ENCODE measurements around the gene PIK3R2.

The PIK3R2 gene

DNA sequence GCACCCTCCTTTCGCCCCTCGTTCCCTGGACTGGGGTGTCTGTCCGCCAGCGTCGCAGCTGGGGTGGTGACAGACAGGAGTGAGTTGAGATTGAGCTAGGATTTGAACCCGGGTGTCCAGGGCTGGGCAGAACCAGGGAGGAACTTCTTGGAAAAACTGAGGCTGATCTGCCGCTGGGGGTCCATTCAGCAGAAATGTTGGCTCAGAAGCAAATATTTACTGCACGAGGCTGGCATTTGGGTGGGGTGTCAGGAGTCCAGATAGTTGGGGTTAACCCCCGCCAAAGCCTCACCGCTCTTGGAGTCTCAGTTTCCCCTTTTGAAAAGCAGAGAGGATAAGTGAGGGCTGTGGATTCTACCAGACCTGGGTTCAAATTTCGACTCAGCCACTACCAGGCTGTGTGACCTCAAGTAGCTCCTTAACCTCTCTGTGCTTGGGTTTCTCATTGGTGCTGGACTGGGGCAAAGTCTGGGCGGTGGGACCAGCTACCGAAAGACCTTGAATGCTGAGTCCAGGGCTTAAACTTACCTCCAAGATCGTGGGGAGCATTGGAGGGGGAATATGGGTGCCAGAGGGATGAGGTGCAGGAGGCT is 34.4 kb upstream of the PIK3R2 start:
- TF ChIP-seq, protein P1, sequence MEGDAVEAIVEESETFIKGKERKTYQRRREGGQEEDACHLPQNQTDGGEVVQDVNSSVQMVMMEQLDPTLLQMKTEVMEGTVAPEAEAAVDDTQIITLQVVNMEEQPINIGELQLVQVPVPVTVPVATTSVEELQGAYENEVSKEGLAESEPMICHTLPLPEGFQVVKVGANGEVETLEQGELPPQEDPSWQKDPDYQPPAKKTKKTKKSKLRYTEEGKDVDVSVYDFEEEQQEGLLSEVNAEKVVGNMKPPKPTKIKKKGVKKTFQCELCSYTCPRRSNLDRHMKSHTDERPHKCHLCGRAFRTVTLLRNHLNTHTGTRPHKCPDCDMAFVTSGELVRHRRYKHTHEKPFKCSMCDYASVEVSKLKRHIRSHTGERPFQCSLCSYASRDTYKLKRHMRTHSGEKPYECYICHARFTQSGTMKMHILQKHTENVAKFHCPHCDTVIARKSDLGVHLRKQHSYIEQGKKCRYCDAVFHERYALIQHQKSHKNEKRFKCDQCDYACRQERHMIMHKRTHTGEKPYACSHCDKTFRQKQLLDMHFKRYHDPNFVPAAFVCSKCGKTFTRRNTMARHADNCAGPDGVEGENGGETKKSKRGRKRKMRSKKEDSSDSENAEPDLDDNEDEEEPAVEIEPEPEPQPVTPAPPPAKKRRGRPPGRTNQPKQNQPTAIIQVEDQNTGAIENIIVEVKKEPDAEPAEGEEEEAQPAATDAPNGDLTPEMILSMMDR (conservative IDR thresholded peaks at IDR 0.05; ENCODE audit: low read depth, low read length) = no peak
- no peak for DNase-seq (ENCODE audit: low read depth)
- H3K4me3 ChIP-seq (ENCODE audit: low read depth, low read length) = peak overlapping the region; percentile 68

DNA sequence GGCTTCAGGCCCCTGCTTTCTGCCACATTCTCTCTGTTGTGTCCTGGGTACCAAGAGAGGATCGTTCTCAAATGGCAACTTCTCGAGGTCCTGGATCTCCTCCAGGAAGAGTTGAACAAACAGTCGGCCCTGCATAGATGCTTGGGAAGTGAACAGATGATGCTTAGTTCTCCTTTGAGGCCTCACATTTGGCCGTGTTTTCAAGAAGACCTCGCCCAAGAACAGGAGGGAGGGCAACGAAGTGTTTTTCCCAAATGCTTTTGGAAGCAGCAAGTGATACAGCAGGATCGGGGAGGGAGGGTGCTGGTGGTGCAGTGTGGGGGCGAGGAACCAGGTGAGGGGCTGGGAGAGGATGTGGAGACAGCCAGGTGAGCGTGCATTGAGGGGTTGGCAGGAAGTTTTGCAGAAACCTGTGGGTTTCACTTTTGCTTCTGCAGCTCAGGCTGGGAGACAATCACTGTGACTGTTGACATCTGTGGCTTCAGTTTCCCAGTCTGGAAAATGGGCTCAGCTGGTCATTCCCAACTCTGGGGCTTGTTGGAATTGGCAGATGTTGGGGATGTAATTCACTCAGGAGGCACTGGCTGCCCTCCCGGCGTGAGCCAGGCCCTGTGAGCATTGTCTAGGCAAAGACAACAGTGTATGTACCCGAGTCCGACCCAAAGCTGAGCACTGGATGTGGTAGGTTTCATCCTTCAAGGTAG is 33.8 kb upstream of the PIK3R2 start:
- DNase-seq (ENCODE audit: low read depth) = peak; percentile 37
- TF ChIP-seq, protein P1 (conservative IDR thresholded peaks at IDR 0.05; ENCODE audit: low read depth, low read length) = no peak
- H3K4me3 ChIP-seq (ENCODE audit: low read depth, low read length) = no peak overlapping the region

DNA sequence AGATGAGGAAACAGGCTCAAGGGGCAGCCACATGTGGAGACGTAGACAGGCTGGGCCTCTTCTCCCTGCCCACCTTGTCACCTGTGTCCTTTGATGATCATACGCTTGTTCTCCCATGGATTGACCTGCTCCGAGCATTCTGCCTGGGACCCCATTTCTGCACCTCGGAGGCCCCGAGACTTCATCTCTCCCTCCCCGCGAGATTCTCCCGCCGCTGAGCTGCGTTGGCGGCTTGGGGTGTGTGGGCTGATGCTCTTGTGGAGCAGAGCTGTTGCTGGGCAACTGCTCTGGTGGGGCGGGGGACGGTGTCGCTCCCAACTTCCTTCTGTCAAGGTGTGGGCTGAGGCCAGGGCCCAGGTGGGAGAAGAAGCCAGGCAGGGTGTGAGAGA is 33.3 kb upstream of the PIK3R2 start:
- no peak for DNase-seq (ENCODE audit: low read depth)
- TF ChIP-seq, protein P1 (conservative IDR thresholded peaks at IDR 0.05; ENCODE audit: low read depth, low read length) = no peak
- H3K4me3 ChIP-seq (ENCODE audit: low read depth, low read length) = no peak overlapping the region

DNA sequence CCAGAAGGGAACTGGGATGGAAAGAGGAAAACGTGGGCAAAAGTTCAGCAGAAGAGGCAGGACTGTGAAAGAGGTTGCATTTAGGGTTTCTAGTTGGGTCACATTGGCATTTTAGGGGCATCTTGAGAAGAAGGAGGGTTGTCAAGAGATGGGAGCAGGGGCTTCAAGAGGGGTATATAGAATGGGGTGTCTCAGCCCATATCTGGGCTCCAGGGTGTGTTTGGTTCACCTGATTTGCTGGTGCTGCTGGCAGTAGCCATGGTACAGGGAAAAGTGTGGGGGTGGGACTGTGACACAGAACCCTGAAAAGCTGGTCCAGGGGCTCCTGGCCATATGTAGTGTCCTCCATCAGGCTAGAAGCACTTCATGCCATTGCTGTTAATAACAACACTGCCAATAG is 32.8 kb upstream of the PIK3R2 start:
- TF ChIP-seq, protein P1 (conservative IDR thresholded peaks at IDR 0.05; ENCODE audit: low read depth, low read length) = no peak
- DNase-seq (ENCODE audit: low read depth) = no peak
- H3K4me3 ChIP-seq (ENCODE audit: low read depth, low read length) = no peak overlapping the region

DNA sequence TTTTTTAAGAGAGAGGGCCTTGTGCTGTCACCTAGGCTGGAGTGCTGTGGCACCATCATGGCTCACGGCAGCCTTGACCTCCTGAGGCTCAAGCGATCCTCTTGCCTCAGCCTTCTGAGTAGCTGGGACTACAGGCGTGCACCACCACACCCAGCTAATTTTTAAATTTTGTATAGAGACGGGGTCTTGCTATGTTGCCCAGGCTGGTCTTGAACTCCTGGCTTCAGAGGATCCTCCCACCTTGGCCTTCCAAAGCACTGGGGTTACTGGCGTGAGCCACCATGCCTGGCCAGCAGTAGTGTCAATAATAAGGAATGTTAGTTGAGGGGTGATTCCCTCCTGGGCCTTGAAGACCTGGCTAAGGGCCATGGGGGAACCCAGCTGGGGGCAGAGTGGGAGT is 31.8 kb upstream of the PIK3R2 start:
- no peak overlapping the region for H3K4me3 ChIP-seq (ENCODE audit: low read depth, low read length)
- TF ChIP-seq, protein P1 (conservative IDR thresholded peaks at IDR 0.05; ENCODE audit: low read depth, low read length) = no peak
- DNase-seq (ENCODE audit: low read depth) = no peak

DNA sequence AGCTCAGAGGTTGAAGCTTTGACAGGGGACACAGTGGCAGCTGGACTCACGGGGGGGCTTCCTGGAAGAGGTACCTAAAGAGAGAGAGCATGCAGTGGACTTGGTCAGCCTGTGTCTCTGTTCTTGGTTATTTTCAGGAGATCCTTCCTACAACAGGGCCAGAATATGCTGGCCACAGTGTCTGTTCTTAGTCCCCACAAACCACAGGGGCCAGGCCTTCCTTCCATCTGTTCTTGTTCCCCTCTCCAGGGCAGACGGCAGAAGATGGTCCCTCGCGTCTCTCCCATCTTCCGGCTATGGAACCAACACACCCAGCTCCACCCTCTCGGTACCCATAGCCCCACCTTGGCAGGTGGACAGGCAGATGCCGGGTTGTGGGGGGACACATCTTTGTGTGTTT is 30.5 kb upstream of the PIK3R2 start:
- TF ChIP-seq, protein P1 (conservative IDR thresholded peaks at IDR 0.05; ENCODE audit: low read depth, low read length) = no peak
- no peak for DNase-seq (ENCODE audit: low read depth)
- H3K4me3 ChIP-seq (ENCODE audit: low read depth, low read length) = no peak overlapping the region
